Measurements from ENCODE around the gene MRPL53.
"Not testable (repeated sequence)": the region's sequence is repeated elsewhere in the genome, so short reads cannot be mapped to it uniquely, and the experiment has no call there.

Gene MRPL53

GRCh38 chr2:74491648-74492544, 19.4 kb upstream of the MRPL53 start:
- Histone ChIP-seq H3K4me3 (no peak overlapping the region), H4K20me1 (peaks cover 0 to 39% (median 0%) of the 10 kb centered on the region in 11 experiments; a peak in 10 of 22 replicates), H3K4me2 (no peak overlapping the region), H3K4me1 (no peaks in the 10 kb centered on the region), H3K9ac (no peak overlapping the region), H3K36me3 (peaks cover 43 to 91% (median 76%) of the 10 kb centered on the region in 11 experiments), H3K27ac (no peak overlapping the region), H3K9me3 (replicated peaks in 1 of 11) (no peaks in the 10 kb centered on the region), H3K27me3 (peaks cover 9 to 19% (median 15%) of the 10 kb centered on the region in 11 experiments)
- no peak for TF ChIP-seq Cebpa-rat (IDR thresholded peaks at IDR 0.05)

GRCh38 chr2:74489906-74490305, 17.4 kb upstream of the MRPL53 start:
- no peak for TF ChIP-seq Cebpa-rat (IDR thresholded peaks at IDR 0.05)
- 0 out of 22 replicates have a peak overlapping the region, but pooled peaks of 1 of the 11 experiments have one; percentile 6 for H3K9ac ChIP-seq
- peaks cover 43 to 100% (median 85%) of the 10 kb centered on the region in 11 experiments for H3K36me3 ChIP-seq
- H3K4me3 ChIP-seq = no peak overlapping the region
- no peaks in the 10 kb centered on the region; a peak in 1 of 22 replicates for H3K27me3 ChIP-seq
- H3K9me3 ChIP-seq (replicated peaks in 1 of 11) = no peaks in the 10 kb centered on the region
- no peak overlapping the region for H3K27ac ChIP-seq
- H3K4me2 ChIP-seq = no peak overlapping the region
- peaks cover 0 to 35% (median 0%) of the 10 kb centered on the region in 11 experiments; a peak in 7 of 22 replicates for H4K20me1 ChIP-seq
- H3K4me1 ChIP-seq = no peaks in the 10 kb centered on the region; a peak in 1 of 20 replicates

- no peak overlapping the region; a peak in 3 of 22 replicates for H3K9ac ChIP-seq
- no peak for TF ChIP-seq Cebpa-rat (IDR thresholded peaks at IDR 0.05)
- H3K4me3 ChIP-seq = no peak overlapping the region
- no peak overlapping the region for H3K4me2 ChIP-seq
- no peaks in the 10 kb centered on the region for H3K27me3 ChIP-seq
- peaks cover 3 to 9% (median 7%) of the 10 kb centered on the region in 10 experiments for H3K4me1 ChIP-seq
- H3K9me3 ChIP-seq (replicated peaks in 1 of 11) = no peaks in the 10 kb centered on the region
- H4K20me1 ChIP-seq = peaks cover 0 to 35% (median 0%) of the 10 kb centered on the region in 11 experiments; a peak in 7 of 22 replicates
- H3K36me3 ChIP-seq = peaks cover 39 to 91% (median 79%) of the 10 kb centered on the region in 11 experiments
- no peak overlapping the region for H3K27ac ChIP-seq
Observed at GRCh38 chr2:74488643-74489481, 16.4 kb upstream of the MRPL53 start.

- H4K20me1 ChIP-seq = peaks cover 0 to 36% (median 9%) of the 10 kb centered on the region in 11 experiments; a peak in 13 of 22 replicates
- TF ChIP-seq Cebpa-rat (IDR thresholded peaks at IDR 0.05) = no peak
- H3K4me1 ChIP-seq = peaks cover 18 to 23% (median 21%) of the 10 kb centered on the region in 10 experiments
- H3K9me3 ChIP-seq (replicated peaks in 1 of 11) = no peaks in the 10 kb centered on the region
- H3K4me2 ChIP-seq = no peak overlapping the region
- no peak overlapping the region for H3K9ac ChIP-seq
- H3K4me3 ChIP-seq = no peak overlapping the region
- H3K36me3 ChIP-seq = peaks cover 12 to 65% (median 51%) of the 10 kb centered on the region in 11 experiments
- no peaks in the 10 kb centered on the region for H3K27me3 ChIP-seq
- H3K27ac ChIP-seq = no peak overlapping the region
Observed at GRCh38 chr2:74486141-74486540, 13.7 kb upstream of the MRPL53 start.

- peak overlapping the region; percentile 81 to 94 (median 87) for H3K9ac ChIP-seq
- H4K20me1 ChIP-seq = peaks cover 0 to 20% (median 9%) of the 10 kb centered on the region in 11 experiments; a peak in 13 of 22 replicates
- not testable (repeated sequence) for H3K9me3 ChIP-seq (replicated peaks in 1 of 11)
Observed at GRCh38 chr2:74483675-74484164, 11.2 kb upstream of the MRPL53 start.

GRCh38 chr2:74482801-74483674, 10.6 kb upstream of the MRPL53 start, which contains the start of the genes CCDC142 and TTC31:
CCDC142 (minus strand) TSS chr2:74482998; CDS start chr2:74482837, 161 bp downstream.
TTC31 (plus strand) TSS chr2:74483081; CDS start chr2:74483096, 15 bp downstream.
- H3K4me3 ChIP-seq = peak within 1 kb of the TSS; percentile 73 to 94 (median 83)
- H4K20me1 ChIP-seq = peaks cover 0 to 18% (median 9%) of the 10 kb centered on the region in 11 experiments; a peak in 13 of 22 replicates
- TF ChIP-seq Cebpa-rat (IDR thresholded peaks at IDR 0.05) = no peak
- peaks cover 31 to 47% (median 41%) of the 10 kb centered on the region in 10 experiments for H3K4me1 ChIP-seq
- H3K9ac ChIP-seq = peak within 1 kb of the TSS; percentile 81 to 94 (median 87)
- no peaks in the 10 kb centered on the region for H3K27me3 ChIP-seq
- no peaks in the 10 kb centered on the region for H3K9me3 ChIP-seq (replicated peaks in 1 of 11)
- H3K27ac ChIP-seq = peak within 1 kb of the TSS; percentile 52 to 92 (median 87); a peak in 21 of 22 replicates
- peaks cover 28 to 65% (median 47%) of the 10 kb centered on the region in 11 experiments; a peak in 21 of 22 replicates for H3K36me3 ChIP-seq
- peak within 1 kb of the TSS; percentile 93 to 100 (median 97) for H3K4me2 ChIP-seq

More at GRCh38 chr2:74483675-74484164, 11.2 kb upstream of the MRPL53 start:
- peak overlapping the region; percentile 75 to 100 (median 90) for H3K4me2 ChIP-seq
- H3K4me1 ChIP-seq = peaks cover 31 to 43% (median 39%) of the 10 kb centered on the region in 10 experiments
- peaks cover 22 to 65% (median 49%) of the 10 kb centered on the region in 11 experiments; a peak in 21 of 22 replicates for H3K36me3 ChIP-seq
- not testable (repeated sequence) for H3K27me3 ChIP-seq
- H3K4me3 ChIP-seq = peak overlapping the region; percentile 73 to 94 (median 83)
- peak overlapping the region in 10 of 11 experiments; percentile 81 to 92 (median 88); a peak in 18 of 22 replicates for H3K27ac ChIP-seq

GRCh38 chr2:74481961-74482800, 9.7 kb upstream of the MRPL53 start:
- Histone ChIP-seq H4K20me1 (peaks cover 0 to 18% (median 9%) of the 10 kb centered on the region in 11 experiments; a peak in 13 of 22 replicates), H3K36me3 (peaks cover 30 to 64% (median 46%) of the 10 kb centered on the region in 11 experiments), H3K27ac (peak overlapping the region; percentile 52 to 92 (median 87); a peak in 21 of 22 replicates), H3K4me1 (peaks cover 36 to 56% (median 49%) of the 10 kb centered on the region in 10 experiments), H3K9me3 (replicated peaks in 1 of 11) (no peaks in the 10 kb centered on the region), H3K4me2 (peak overlapping the region; percentile 93 to 100 (median 97)), H3K9ac (peak overlapping the region; percentile 81 to 94 (median 87)), H3K4me3 (peak overlapping the region; percentile 73 to 94 (median 83)), H3K27me3 (no peaks in the 10 kb centered on the region)
- TF ChIP-seq Cebpa-rat (IDR thresholded peaks at IDR 0.05) = no peak
